Cardiac muscle cell (in vitro differentiated cells and primary cell): ENCODE measurements around the gene TRIOBP. TPM values are rescaled to one million over a fixed set of nuclear protein-coding genes. Genes with fewer than 3 reads are reported as not detected.
A peak's percentile ranks its signal among the peaks of the same experiment; 100 is the strongest.

Source experiments
- DNase-seq, 2 donors: peaks; one replicate each; pipeline versions ENCODE4 v3.0.0 to v3.0.0-alpha.2; 2010 to 2017; ENCODE audit warnings: low read depth in 1 of 2, low spot score in 1 of 2
- H3K27ac ChIP-seq: fragments of 200-600 bp; sonication (generic); 2 replicates; pipeline ENCODE4 v1.5.1; 2016
- H3K27me3 ChIP-seq: fragments of 200-600 bp; sonication (generic); 2 replicates; pipeline ENCODE4 v1.6.0; 2016; ENCODE audit warnings: control low read depth
- H3K36me3 ChIP-seq: fragments of 200-600 bp; sonication (generic); 2 replicates; pipeline ENCODE4 v1.5.1; 2016; ENCODE audit warnings: control low read depth
- H3K4me1 ChIP-seq: fragments of 200-600 bp; sonication (generic); 2 replicates; pipeline ENCODE4 v1.8.1; 2017; ENCODE audit warnings: low read depth, mild to moderate bottlenecking, mixed run types
- H3K4me3 ChIP-seq: fragments of 200-600 bp; sonication (generic); 2 replicates; pipeline ENCODE4 v1.5.1; 2016; ENCODE audit warnings: mild to moderate bottlenecking
- H3K9me3 ChIP-seq: fragments of 200-600 bp; sonication (generic); 2 replicates; pipeline ENCODE4 v1.5.1; 2017; ENCODE audit warnings: low read depth, mild to moderate bottlenecking, control low read depth
- CTCF ChIP-seq: IDR thresholded peaks from 2 replicates; pipeline ENCODE4 v1.5.1; 2012; ENCODE audit warnings: low read depth, mild to moderate bottlenecking, low read length
- polyA plus RNA-seq: library from polyadenylated mRNA; unstranded; fragments of >200 nt; fragmentation: Nextera tagmentation; extraction: Ambion mirVana; gene quantifications from 2 replicates; pipeline ENCODE4 v1.2.1, GENCODE V29; 2016
- total RNA-seq: library from RNA; depleted of rRNA; stranded (reverse); fragments of >200 nt; gene quantifications from 2 replicates; pipeline ENCODE4 v1.2.3, GENCODE V29; 2016

Gene TRIOBP
- total and polyA plus RNA-seq, 2 experiments from 2014 or later = 150 to 202 TPM

DNA sequence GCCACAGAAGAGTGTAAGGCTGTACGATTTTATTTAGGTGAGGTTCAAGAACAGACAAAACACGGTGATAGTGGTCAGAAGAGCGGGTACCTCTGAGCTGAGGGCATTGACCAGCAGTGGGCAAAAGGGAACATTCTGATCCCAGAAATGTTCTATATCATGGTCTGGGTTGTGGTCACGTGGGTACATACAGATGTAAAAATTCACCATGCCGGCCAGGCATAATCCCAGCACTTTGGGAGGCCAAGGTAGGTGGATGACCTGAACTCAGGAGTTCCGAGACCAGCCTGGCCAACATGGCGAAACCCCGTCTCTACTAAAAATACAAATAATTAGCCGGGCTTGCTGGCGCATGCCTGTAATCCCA, 79.8 kb downstream of the TRIOBP start:
- DNase-seq = no peak
- H3K9me3 ChIP-seq = no peaks in the 10 kb centered on the region
- H3K36me3 ChIP-seq = peaks cover 11% of the 10 kb centered on the region
- TF ChIP-seq CTCF = no peak
- no peaks in the 10 kb centered on the region for H3K4me1 ChIP-seq
- H3K4me3 ChIP-seq = no peak overlapping the region
- peak overlapping the region; percentile 19 for H3K27ac ChIP-seq
- H3K27me3 ChIP-seq = no peaks in the 10 kb centered on the region

DNA sequence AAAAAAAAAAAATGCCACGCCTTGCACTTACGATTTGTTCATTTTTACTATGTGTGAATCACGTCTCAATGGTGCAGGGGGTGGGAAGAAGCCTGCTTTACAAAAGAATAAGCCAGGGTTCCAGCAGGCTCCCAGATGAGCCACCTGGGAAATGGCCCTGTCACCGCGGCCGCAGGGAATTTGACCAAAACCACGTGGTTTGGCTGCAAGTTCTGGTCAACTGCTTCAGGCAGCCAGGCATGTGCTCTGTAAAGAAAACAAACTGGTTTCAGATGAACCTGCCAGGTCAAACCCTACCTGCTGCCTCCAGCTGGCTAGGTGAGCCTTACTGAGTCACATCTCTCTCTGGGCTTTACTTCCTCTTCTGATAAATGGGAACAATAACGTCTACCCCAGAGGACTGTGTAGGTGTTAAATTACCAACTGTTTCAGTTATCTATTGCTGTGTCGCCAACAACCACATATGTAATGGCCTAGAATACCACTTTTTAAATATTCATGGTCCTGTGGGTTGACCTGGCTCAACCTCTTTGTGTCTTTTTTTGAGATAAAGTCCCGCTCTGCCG, 80.4 kb downstream of the TRIOBP start:
- Histone ChIP-seq H3K27me3 (no peaks in the 10 kb centered on the region), H3K36me3 (peaks cover 6% of the 10 kb centered on the region), H3K4me1 (no peaks in the 10 kb centered on the region), H3K4me3 (no peak overlapping the region), H3K9me3 (no peaks in the 10 kb centered on the region), H3K27ac (no peak overlapping the region)
- DNase-seq = peak in 1 of 2 donors; percentile 59
- no peak for TF ChIP-seq CTCF

GRCh38 chr22:37778370-37779009, 81.6 kb downstream of the TRIOBP start:
- H3K4me1 ChIP-seq = no peaks in the 10 kb centered on the region
- H3K4me3 ChIP-seq = no peak overlapping the region
- H3K9me3 ChIP-seq = no peaks in the 10 kb centered on the region
- DNase-seq = no peak
- H3K27ac ChIP-seq = no peak overlapping the region
- TF ChIP-seq CTCF = no peak
- no peaks in the 10 kb centered on the region for H3K36me3 ChIP-seq
- H3K27me3 ChIP-seq = no peaks in the 10 kb centered on the region

GRCh38 chr22:37781434-37782059, 84.7 kb downstream of the TRIOBP start:
- no peak for DNase-seq
- peak; percentile 35 for TF ChIP-seq CTCF
- Histone ChIP-seq H3K4me3 (no peak overlapping the region), H3K27me3 (no peaks in the 10 kb centered on the region), H3K27ac (no peak overlapping the region), H3K36me3 (no peaks in the 10 kb centered on the region), H3K9me3 (no peaks in the 10 kb centered on the region), H3K4me1 (no peaks in the 10 kb centered on the region)

DNA sequence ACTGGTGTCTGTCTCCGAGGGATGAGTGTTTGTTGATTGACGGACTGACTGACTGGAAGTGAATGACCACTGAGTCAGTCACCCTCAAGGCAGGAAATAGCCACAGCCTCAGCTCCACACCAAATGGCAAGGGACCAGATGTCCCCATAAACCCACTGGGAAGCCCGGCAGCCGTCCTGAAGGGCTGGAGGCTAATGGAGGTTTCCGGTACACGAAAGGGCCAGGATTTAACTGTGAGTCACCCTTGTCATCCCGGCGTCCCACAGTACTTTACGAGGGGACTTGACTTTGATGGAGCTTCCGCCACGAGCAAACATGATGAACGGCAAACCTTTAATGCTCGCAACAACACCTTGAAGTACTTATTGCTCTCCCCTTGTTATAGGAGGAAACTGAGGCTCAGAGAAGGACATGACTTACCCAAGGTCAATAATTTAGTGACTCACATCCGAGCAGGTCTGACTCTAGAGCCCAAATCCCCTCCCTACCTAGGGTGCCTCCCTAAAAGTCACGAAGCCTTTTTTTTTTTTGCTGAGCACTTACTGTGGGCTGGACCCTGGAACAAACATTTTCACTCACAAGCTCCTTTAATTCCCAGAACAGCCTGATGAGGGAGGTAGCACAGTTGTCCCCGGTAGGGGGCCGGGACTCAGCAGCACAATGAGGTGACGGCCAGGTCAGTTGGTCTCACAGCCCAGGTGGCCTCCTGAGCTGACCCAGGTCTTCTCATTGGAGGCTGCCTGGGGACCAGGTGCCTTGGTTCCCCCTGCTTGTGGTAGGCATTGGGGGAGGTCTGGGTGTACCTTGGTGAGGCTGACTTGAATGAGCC, 85.7 kb downstream of the TRIOBP start:
- Histone ChIP-seq H3K27ac (no peak overlapping the region), H3K4me3 (no peak overlapping the region), H3K36me3 (no peaks in the 10 kb centered on the region), H3K27me3 (no peaks in the 10 kb centered on the region), H3K9me3 (no peaks in the 10 kb centered on the region), H3K4me1 (no peaks in the 10 kb centered on the region)
- no peak for DNase-seq
- TF ChIP-seq CTCF = no peak
